Thyroid gland (tissue), 4 donors: ENCODE data around the gene PGLYRP3.

Experiments
- POLR2A ChIP-seq, 2 donors: fragments of 450-650 bp; IDR thresholded peaks; one replicate each; pipeline ENCODE4 v1.6.1; 2017; ENCODE audit warnings: antibody characterized with exemption in 2 of 2, mild to moderate bottlenecking in 2 of 2, moderate library complexity in 1 of 2
- TF ChIP-seq, protein P1 (sequence below), 6 experiments: fragments of 200-600 bp in 3 of 6; fragments of 450-650 bp in 3 of 6; sonication (generic) in 3 of 6; IDR thresholded peaks; one replicate each; pipeline ENCODE4 v1.5.1; 2016 to 2019; ENCODE audit warnings: antibody characterized with exemption in 6 of 6, mild to moderate bottlenecking in 2 of 6, inconsistent platforms in 1 of 6, moderate library complexity in 1 of 6

- TF ChIP-seq, protein P1, sequence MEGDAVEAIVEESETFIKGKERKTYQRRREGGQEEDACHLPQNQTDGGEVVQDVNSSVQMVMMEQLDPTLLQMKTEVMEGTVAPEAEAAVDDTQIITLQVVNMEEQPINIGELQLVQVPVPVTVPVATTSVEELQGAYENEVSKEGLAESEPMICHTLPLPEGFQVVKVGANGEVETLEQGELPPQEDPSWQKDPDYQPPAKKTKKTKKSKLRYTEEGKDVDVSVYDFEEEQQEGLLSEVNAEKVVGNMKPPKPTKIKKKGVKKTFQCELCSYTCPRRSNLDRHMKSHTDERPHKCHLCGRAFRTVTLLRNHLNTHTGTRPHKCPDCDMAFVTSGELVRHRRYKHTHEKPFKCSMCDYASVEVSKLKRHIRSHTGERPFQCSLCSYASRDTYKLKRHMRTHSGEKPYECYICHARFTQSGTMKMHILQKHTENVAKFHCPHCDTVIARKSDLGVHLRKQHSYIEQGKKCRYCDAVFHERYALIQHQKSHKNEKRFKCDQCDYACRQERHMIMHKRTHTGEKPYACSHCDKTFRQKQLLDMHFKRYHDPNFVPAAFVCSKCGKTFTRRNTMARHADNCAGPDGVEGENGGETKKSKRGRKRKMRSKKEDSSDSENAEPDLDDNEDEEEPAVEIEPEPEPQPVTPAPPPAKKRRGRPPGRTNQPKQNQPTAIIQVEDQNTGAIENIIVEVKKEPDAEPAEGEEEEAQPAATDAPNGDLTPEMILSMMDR (IDR thresholded peaks at IDR 0.05): no peak
- no peak for TF ChIP-seq POLR2A (IDR thresholded peaks at IDR 0.05)
Observed at GRCh38 chr1:153248176-153248879, 64.4 kb downstream of the PGLYRP3 start.
